Stimulated activated CD4-positive, alpha-beta T cell treated with anti-CD3 and anti-CD28 coated beads, TNF-alpha, amount 100 ng/mL, for 4 hours (primary cell): ENCODE measurements around the gene COL17A1.

Experiments
- DNase-seq, 3 experiments: peaks; one replicate each; pipeline ENCODE4 v3.0.0-alpha.2; 2020; ENCODE audit warnings: low read depth in 3 of 3

COL17A1 gene

DNA sequence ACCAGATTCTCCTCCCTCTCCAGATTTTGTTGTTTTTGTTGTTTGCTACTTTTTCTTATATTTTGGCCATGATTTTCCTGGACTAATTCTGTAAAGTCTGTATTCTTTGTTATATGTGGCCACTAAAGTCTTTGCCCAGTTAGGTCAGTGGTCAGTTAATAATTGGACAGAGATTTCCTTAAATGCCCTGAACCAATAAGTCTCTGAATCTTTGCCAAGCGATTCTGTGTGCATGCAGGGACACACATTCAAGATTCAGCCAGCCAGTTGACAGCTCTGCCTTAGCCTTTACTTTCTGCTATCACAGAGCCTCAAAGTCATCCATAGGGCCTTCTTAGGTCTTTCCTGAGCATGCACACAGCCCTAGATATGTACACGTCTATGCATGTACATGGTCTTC is 11.0 kb upstream of the COL17A1 start:
- DNase-seq: no peak

- no peak for DNase-seq
Observed at GRCh38 chr10:104092749-104093148, 7.1 kb upstream of the COL17A1 start.

DNA sequence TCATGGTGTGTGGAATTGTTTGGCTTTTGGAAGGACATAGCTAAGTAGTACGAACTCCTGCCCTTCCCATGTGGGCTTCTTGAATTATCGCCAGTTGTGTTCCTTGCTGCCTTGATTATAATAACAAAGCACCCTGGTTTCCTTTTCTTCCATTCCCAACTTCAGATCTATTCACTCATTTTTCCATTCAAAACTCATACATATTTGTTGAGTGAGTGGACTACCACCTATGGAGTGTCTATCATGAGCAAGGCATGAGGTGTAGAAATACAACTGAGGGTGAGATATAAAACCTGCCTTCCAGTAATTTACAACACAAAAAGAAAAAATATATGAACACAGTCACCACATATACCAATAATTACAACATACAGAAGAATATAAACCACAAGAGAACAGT is 4.9 kb upstream of the COL17A1 start:
- DNase-seq: no peak

DNA sequence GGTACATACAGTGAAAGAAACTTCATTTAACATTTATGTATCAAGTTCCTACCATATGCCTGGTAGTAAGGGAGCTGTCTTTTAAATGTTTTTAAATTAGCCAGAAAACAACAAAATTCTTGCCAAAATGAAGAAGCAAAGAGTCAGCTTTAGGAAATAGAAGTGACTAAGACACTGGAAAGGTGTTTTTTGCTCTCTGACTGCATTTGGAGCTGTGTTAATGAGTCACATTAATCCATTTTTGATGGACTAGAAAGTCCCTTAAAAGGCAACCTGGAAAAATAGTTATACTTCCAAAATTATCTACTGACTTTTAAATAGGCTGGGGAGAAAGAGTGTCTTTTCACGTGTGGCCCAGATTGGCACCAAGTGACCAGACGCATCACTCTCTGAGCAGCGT is 3.9 kb upstream of the COL17A1 start:
- no peak for DNase-seq

GRCh38 chr10:104088239-104088638 is 2.6 kb upstream of the COL17A1 start:
- DNase-seq: no peak

DNA sequence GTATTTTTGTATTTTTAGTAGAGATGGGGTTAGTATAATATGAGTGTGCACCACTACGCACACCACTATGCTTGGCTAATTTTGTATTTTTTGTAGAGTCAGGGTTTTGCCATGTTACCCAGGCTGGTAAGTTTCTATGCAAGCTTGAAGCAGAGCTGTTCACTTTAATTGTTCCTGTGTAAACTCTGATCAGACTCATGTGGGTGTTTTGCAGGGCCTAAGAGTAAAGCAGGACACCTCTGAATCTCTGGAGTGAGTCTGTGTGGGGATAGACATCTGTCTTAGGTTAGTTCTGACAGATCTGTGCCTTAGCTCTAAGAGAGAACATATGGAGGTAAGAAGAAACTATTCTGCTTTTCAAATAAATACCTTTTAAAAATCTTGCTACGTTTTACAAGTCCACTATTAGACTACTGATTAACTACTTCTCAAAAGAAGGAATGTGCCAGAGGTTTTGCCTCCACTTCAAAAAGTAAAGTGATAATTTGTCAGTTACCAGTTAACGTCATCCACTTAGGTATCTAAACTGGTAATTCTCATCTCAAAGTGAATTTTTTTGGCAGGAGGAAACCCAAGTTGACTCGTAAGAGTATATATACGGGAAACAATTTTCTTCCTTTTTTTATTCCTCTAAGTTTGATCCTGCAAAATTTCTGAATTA is 1.1 kb downstream of the COL17A1 start:
- no peak for DNase-seq

DNA sequence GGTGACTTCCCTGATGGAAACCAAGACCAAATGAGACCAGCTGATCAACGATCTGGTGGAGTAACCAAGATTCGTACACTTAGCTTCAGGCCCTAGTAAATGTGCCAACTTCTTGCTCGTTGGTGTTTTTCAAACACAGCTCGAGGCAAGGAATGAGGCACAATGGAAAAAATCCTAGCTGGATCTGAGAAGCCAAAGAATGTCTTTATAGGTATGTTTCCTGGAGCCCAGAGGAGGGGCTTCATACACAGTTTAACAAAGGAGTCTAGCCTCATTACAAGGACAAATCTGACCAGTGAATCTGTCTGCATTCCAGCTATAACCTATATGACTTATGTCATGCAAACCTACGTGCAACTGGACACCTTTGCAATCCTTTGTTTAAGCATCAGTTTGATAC is 3.7 kb downstream of the COL17A1 start:
- DNase-seq: no peak

DNA sequence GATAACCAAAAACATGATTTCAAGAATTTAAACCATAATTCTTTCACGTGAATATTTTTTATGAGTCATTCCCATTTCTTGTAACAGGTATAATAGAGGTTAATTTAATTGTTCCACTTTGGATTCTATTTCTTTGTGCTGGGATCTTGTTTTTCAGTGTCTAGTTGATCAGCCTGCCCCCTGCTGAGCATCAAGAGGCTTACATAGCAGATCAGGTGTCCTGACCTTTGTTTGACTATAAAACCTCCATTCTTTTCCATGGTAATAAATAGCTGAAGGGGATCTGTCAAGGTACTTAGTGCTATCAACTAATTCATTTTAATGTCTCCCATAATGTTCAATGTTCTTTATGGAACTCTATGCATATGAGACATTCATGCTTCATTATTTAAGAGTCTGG is 4.9 kb downstream of the COL17A1 start:
- no peak for DNase-seq

DNA sequence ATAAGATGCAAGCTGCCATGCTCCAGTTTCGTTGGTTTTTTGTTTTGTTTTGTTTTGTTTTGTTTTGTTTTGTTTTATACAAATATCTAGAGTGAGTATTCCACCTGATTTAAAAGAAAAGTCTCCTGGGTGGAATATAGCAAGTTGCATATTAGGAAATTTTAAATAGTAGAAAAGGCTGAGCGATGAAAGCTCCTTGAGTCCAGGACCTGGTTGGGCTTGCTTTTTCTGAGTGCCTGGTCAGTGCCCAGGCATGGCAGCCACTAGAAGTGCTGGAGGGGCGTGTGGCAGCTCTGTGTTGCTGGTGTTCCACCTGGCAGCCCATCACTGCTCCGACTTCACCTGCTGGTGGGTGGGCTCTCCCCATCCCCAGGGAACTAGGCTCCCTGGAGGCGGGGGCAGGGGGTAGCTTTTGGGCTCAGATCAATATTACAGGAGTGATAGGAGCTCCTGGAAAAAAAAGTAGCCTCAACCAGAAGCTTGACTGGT is 8.0 kb downstream of the COL17A1 start:
- DNase-seq: no peak

DNA sequence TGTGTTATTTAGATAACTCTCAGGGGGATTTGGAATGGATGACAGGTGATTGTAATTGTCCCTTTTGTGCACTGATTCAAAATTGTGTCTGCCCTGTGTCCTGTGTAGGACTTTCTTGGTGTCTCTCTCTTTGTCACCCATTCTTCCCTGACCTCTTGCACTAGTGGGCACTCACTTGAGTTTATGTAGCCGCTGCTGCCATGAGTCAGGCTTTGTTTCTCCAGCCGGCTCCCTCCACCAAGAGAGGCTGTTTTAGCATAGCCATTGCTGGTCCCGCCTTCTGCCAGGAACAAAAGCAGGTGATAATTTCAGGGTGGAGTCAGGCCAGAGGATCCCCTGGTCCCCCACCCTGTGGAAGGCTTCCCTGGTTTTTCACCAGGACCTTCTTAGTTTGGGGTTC is 8.4 kb downstream of the COL17A1 start:
- no peak for DNase-seq

DNA sequence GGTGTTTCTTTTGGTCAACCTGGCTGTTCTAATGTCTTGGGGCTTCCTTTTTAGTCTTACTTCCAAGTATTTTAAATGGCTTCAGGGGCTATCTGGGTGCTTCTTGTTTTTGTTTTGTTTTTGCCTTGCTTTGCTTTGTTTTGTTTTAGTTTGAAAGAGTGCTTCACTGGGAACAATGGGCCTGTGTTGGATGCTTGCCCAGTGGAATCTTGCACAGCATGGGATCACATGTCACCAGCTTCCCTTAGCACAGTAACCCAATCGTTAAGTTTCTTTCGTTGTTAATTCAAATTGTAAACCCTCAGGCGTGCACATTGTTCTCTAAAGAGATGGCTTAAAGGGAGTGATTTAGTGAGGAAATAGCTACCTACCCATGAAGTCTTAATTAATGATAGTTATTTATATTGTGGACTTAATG is 8.9 kb downstream of the COL17A1 start:
- DNase-seq: no peak

- no peak for DNase-seq
Observed at GRCh38 chr10:104074505-104074904, 11.2 kb downstream of the COL17A1 start.

DNA sequence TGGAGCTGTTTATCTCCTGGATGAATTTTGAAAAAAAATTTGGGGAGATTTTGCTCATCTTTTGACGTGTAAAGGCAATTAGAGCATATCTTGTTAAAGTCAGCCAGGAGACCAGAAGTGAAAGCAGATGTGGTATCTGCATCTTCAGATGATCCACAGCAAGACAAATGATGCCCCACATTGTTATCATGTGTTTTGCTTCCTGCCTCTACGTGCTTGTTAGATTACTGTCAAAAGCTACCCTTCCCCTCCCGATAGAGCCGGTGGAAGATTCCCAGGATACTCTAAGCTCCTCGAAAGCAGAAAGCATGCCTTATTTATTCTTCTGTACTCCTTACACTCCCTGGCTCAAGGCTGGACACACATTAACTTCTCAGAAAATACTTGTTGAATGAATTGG is 12.9 kb downstream of the COL17A1 start:
- DNase-seq: no peak

- no peak for DNase-seq
Observed at GRCh38 chr10:104069613-104070012, 16.1 kb downstream of the COL17A1 start.

- no peak for DNase-seq
Observed at GRCh38 chr10:104067525-104067924, 18.2 kb downstream of the COL17A1 start.

DNA sequence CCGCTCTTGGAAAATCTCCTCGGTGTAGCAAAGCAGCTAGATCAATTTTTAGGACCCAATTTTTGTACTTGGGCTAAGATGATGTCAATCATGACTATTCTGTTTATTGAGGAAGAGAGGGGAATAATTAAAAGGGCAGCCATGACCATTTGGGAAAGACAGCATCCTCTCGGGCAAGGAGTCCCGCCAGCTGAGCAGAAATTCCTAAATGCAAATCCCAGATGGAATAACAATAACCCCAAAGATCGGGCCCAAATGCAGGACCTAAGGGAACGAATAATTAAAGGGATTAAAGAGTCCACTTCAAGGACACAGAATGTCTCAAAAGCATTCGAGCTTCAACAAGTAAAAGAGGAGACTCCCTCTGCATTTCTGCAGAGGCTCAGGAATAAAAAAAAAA is 18.7 kb downstream of the COL17A1 start:
- no peak for DNase-seq

DNA sequence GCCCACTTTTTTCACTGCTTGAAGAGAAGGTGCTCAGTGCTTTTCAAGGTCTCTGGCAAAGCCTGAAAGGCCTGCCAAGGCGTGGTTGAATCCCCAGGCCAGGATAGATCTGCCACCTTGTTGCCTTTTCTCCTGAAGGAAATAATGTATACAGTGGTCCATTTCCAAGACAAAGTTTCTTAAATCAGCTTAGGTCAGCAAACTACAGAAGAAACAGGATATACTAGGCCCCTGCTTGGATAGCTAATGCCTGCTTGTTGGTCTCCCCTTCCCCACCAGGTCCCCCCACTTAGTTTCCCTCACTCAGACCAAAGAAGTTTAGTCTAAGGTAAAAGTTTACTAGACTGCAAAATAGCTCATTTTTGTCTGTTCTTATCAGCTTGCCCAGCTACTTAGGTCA is 19.9 kb downstream of the COL17A1 start:
- no peak for DNase-seq

DNA sequence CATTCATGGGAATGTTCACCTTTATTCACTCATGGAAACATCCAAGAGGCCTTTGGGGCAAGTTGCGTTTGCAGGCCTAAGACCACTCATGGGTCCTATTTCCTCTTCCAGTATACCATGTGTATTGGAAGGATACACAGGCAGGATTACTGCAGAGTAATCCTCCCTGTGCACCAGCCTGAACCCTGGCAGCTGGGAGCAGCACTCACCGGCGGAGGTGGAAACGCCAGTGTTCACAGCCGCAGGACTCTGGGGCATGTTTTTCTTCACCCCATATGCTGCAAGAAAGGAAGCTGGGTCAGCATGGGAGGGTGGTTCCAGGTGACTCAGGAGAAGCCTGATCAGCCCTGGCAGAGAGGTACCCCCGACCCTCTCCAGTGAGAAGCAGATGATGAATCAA is 24.5 kb downstream of the COL17A1 start:
- no peak for DNase-seq

DNA sequence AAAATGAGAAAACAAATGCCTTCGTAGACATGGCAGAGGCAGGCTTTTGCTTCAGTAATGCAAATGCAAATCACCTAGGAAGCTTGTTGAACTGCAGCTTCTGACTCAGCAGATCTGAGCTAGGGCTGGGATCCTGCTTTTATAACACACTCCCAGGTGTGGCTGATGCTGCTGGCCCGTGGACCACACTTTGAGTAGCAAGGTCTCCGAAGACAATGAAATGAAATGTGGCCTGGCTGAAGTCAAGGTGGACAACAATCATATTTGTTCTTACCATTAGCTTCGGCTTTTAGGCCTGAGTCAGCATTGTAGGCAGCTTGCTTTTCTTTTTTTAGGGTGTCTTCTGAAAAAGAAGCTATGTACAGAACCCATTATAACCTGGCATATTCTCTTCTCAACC is 26.3 kb downstream of the COL17A1 start:
- no peak for DNase-seq

GRCh38 chr10:104057717-104058116 is 28.0 kb downstream of the COL17A1 start:
- no peak for DNase-seq

GRCh38 chr10:104056619-104057273 is 28.9 kb downstream of the COL17A1 start:
- no peak for DNase-seq

DNA sequence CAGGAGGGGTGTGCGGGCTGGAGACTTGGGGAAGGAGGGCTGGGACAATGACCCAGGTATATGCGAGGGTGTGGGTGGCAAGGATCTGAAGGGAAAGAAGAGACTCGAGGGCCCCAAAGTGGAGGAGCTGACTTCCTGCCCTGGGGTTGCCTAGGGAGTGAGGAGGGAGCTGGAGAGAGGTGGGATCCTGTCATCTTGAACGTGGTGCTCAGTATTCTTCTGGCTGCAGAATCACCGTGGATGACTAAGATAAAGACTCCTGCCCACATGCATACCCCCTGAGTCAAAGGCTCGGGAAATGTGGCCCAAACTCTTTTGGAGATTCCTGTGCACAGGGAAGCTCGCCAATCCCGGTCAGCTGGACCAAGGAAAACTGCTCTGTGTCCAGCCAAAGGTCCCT is 31.2 kb downstream of the COL17A1 start:
- DNase-seq: no peak

DNA sequence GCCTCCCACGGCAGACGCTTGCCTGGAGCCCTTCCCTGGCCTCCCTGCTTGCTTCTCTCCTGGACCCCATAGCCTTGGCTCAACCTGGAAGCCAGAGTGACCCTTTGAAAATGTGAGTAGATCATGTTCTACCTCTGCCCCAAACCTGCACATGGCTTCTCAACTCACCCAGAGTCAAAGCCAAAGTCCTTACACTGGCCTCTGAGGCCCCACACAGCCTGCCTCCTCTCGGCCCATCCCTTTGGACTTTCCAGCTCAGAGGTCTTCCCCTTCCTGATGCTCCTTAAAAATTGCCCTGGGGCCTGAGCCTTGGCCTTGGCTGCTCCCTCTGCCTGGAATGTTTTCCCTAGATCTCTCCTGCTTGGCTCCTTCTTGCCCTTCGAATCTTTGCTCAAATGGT is 32.5 kb downstream of the COL17A1 start:
- DNase-seq: no peak

DNA sequence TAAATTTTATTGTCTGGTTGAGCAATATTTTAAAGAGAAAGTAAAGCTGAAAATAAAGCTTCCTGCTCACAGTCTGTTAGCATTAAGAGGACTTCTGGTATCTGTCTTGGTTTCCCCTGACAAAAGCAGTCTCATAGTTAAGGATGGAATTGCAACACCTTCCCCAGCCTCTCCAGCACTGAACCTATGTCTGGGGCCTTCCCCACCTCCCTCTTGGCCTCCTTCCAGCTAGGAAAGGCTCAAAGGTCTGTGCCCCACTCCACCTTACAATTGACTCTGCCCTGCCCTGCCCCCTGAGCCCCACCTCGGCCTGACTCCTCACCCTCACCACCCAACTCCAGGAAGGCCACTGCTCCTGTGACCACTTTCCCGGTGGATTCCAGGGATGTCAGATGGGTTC is 33.2 kb downstream of the COL17A1 start:
- no peak for DNase-seq
